GM12875 (cell line): ENCODE data around the gene LBX1.

Source experiments
- H3K4me3 ChIP-seq: one replicate; pipeline ENCODE4 v1.5.1; 2011; ENCODE audit warnings: low read depth, low read length, control low read depth
- TF ChIP-seq, protein P1 (sequence below): IDR thresholded peaks from 2 replicates; pipeline ENCODE4 v1.5.1; 2011; ENCODE audit warnings: low read depth, mild to moderate bottlenecking, control low read depth, inconsistent platforms, low read length, moderate library complexity, borderline replicate concordance; ENCODE audit not compliant: insufficient read depth

LBX1 gene

DNA sequence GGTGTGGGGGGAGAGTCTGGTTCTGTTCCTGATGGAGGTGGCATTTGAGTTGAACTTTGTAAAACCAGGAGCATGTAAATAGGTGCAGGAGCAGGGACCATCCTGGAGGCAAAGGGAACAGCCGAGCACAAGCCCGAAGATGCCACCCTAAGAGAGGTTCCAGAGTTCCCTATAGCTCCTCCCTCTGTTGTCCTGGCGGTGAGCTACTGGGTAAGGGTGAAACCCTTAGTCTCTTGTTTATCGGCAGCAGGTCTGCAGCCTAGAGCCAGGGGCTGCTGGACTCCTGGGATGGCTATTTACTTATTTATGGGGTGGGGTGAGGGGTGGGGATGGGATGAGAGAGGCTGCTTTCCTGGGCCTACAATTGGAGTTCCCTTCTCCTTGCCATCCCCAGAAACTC is 6.5 kb upstream of the LBX1 start:
- no peak overlapping the region for H3K4me3 ChIP-seq
- TF ChIP-seq, protein P1, sequence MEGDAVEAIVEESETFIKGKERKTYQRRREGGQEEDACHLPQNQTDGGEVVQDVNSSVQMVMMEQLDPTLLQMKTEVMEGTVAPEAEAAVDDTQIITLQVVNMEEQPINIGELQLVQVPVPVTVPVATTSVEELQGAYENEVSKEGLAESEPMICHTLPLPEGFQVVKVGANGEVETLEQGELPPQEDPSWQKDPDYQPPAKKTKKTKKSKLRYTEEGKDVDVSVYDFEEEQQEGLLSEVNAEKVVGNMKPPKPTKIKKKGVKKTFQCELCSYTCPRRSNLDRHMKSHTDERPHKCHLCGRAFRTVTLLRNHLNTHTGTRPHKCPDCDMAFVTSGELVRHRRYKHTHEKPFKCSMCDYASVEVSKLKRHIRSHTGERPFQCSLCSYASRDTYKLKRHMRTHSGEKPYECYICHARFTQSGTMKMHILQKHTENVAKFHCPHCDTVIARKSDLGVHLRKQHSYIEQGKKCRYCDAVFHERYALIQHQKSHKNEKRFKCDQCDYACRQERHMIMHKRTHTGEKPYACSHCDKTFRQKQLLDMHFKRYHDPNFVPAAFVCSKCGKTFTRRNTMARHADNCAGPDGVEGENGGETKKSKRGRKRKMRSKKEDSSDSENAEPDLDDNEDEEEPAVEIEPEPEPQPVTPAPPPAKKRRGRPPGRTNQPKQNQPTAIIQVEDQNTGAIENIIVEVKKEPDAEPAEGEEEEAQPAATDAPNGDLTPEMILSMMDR, result no peak

DNA sequence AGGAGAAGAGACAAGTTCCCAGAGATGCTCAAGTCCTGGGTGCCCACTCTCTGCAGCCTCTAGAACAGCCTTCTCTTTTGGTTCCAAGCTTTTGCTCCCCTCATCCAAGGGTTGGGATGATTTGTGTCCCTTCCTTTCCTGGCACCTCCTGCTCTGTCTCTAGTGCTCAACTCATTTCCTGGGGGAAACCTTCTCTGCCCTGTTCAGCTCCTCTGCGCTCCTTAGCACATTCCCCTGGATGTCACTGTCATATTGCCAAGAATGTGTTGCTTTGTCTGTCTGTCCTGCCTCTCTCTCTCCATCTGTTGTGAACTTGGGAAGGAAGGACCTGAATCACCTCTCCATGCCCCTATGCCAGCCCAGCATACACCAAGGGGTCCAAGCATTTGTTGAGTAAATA is 5.1 kb upstream of the LBX1 start:
- H3K4me3 ChIP-seq, result no peak overlapping the region
- TF ChIP-seq, protein P1, result no peak

DNA sequence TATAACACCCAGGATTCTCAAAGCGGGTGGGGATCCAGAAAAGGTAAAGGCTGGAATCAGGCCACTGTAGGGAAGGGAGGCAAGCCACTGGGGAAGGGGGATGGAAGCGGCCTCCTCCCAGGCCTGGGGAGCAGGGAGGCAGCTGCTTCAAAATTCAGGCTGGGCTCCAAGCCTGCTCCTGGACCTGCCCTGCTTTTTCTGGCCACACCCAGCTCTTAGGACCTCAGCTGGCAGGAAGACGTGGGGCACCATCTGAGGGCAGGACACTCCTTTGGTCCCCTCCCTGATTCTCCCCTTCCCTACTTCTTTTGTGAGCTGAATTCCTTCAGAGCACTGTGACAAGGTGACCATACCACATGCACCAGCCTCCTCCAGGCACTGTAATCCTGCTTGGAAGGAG is 4.6 kb upstream of the LBX1 start:
- TF ChIP-seq, protein P1, result no peak

DNA sequence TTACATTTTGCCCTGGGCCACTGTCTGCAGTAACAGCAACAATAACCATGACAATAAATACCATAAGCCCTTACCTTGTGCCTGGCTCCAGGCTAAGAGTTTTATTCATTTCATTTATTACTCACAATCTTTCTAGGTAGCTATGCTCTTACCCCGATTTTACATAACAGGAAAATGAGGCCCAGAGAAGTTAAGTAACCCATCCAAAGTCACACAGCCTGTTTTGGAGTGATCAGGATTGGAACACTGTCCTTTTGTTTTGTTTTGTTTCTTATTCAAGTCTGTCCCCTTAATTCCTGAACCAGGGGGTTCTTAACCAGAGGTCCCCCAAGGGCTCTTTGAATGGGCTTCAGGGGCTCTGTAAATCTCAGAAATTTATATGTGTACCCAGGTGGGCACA is 4.2 kb upstream of the LBX1 start:
- TF ChIP-seq, protein P1, result no peak
- no peak overlapping the region for H3K4me3 ChIP-seq

More for the DNA sequence above, 4.6 kb upstream of the LBX1 start:
- H3K4me3 ChIP-seq, result no peak overlapping the region

DNA sequence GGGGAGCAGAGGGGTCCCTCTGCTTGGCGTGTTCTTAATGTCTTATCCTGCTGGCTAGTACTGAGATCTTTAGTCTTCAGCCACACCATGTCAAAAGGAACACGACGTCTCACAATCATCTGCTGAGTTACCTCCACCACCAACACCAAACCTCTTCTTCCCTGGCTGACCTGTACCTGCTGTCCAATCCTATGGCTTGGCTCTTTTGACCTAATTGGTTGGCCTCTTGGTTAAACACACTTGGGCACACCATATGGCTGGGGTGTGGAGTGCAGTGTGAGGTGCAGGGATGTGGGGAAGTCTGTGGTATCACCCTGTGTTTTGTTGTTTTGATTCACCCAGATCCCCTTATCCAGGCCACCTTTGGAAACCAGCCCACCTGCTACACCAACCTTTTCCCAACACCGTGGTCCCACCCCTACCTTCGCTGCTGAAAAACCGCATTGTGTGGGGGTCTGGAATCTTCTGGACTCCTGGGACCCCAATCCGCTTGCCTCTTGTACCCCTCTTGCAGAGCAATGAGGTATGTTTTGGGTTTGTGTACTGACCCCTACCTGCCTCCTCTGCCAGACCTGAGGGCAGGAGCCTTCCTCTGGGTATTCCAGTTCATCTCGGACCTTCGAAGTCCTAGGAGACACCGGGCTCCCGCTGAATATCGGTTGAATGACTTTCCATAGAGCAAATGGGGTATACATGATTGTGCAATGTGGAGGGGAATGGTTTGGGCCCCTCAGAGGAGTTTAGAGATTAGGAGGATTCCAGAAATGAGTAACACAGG is 2.8 kb upstream of the LBX1 start:
- TF ChIP-seq, protein P1, result no peak
- H3K4me3 ChIP-seq, result no peak overlapping the region

DNA sequence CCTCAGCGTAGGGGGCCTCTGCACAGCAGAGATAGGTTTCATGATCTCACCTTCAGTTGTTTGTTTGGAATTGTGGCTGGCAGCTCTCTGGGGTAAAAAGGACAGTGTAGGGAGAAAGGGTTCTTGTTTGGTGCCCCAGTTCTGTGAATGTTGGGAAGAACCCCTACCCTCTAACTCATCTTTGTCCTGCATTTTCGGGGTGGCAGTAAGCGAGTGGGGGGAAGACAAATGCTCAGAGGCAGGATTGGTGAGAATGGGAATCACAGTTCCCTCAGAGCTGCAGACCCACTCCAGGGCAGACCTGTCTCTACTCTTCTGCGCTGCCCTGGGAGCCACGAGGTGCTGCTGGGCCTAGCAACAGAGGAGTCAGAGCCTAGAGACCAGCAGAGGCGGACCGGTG is 1.8 kb upstream of the LBX1 start:
- TF ChIP-seq, protein P1, result no peak
- H3K4me3 ChIP-seq, result no peak overlapping the region

DNA sequence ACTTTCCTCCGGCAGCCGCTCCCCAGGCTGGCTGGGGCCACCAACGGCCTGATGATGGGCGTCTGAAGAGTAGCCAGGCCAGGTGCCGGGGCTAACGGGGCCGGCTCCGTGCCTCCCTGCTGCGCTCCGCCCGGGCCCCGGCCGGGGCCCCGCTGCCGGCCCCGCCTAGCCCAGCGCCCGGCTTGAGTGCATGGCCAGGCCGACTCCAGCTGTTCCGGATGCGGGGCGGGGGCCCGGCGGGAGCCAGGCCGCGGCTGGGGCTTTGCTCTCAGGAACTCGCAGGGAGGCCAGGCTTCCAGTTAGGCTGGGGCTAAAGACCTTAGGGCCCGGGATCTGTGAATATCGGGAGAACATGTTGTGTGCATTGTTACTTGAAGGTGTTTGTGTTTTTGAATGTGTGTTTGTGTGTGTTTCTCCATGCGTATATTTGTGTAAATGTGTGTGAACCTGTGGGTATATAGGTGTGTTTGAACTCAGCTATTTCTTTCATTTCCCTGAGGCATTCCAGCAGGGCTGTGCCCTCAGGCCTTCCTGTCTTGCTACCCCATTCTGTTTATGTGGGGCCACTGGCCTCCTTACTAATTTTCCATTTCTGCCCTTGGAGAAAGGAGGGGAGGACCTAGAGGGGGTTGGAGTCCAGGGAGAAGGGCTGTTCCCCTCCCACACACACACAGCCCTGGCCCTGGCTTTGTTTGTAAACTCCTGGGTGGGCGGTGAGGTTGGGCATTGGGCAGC is 1.1 kb upstream of the LBX1 start:
- TF ChIP-seq, protein P1, result no peak
- no peak overlapping the region for H3K4me3 ChIP-seq
